GM21619 (cell line): ENCODE measurements around the gene CD99.
"Not testable (repeated sequence)": the region's sequence is repeated elsewhere in the genome, so short reads cannot be mapped to it uniquely, and the experiment has no call there.

Experiments
- ATAC-seq: cut with Tn5 transposase; IDR thresholded peaks from one replicate; pipeline ENCODE4 v1.9.1; 2021; ENCODE audit not compliant: unreplicated experiment

Gene CD99

DNA sequence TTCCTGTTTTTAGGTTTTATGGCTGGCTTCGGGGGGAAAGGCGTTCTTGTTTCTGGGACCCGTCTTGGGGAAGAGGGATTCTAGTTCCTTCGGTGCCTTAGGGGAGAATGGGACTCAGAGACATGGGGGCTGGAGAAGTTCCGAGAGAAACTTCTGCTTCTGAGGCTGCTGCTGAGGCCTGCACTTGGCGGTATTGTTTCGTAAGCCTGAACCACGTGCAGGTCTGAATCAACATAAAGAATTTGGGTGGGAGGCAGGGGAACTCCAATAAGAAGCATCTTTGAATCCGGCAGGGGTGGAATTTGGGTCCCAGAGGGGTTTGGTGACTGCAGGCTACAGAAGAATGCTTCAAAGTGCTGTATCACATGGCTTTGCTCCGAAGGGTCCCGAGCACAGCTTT is 75.8 kb downstream of the CD99 start:
- no peak for ATAC-seq

DNA sequence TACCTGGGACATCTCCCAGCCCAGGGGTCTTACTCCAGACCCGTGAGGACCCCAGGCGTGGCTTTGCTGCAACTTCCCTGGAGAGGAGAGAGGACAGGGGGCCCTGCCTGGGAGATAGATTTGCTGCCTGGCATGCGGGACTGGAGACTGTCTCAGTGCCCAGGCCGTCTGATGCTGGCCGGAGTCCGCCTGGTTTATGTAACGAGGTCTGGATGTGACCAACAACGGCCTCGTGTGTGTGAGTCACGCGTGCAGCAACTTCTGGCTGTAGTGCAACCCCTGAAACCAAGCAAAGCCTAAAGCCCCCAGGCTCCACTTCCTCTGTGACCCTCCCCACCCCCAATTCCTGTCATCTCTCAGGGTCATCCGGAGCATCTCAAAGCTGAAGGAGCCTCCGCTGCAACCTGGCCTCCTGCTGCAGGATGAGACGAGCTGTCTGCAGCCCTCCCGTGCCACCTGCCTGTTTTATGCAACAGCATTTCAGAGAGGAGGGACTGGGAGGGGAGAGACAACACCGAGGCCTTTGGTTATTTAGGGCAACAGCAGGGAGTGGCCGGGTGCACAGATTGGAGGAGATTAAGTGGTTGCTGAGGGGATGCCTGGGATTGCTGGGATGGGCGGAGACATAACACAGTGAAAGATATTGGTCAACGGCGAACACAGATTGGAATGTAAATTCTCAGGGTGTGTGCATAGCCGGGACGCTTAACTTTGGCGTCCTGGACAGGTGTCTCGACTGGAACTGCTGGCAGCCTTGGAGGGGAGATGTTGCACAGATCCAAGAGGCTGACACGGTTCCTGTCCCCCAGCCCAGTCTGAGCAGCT is 76.7 kb downstream of the CD99 start:
- ATAC-seq, result no peak

DNA sequence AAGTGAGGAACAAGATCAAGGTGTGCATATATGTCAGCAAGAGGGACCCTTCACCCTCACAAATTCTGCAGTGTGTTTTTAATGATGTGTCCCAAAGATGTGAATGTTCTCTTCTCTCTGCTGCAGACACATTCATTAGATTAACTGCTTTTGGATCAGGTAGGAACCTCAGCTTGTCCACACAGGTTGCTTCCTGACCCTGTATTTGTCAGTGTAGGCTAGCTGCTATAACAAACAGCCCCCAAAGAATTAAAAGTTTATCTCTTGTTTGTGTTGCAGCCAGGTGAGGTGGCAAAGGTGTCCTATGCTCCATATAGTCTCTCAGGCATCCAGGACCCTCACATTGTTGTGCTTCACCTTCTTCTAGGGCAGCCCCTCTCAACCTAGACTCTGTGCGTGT is 78.5 kb downstream of the CD99 start:
- no peak for ATAC-seq

DNA sequence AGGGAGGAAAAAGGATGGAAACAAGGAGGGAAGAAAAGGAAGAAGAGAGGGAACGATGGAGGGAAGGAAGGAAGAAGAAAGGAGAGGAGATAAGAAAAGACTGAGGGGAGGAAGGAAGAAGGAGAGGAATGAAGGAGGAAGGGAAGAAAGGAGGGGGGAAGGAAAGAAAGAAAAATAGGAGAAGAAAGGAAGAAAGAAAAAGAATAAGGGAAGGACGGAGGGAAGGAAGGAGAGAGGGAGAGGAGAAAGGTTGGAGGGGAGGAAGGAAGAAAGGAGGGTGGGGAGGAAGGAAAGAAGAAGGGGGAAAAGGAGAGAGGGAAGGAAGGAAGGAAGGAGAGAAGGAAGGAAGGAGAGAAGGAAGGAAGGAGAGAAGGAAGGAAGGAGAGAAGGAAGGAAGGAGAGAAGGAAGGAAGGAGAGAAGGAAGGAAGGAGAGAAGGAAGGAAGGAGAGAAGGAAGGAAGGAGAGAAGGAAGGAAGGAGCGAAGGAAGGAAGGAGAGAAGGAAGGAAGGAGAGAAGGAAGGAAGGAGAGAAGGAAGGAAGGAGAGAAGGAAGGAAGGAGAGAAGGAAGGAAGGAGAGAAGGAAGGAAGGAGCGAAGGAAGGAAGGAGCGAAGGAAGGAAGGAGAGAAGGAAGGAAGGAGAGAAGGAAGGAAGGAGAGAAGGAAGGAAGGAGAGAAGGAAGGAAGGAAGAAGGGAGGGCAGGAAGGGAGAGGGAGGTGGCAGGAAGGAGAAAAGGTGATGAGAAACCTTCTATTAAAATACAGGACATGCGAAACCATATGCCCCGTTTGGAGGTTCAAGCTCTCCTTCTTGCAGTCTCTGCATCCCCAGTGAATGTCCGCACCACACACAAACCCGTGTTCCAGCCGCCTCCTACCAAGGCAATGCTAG is 82.3 kb downstream of the CD99 start:
- ATAC-seq, result not testable (repeated sequence)

- no peak for ATAC-seq
Observed at GRCh38 chrX:2774057-2774456, 83.0 kb downstream of the CD99 start.

DNA sequence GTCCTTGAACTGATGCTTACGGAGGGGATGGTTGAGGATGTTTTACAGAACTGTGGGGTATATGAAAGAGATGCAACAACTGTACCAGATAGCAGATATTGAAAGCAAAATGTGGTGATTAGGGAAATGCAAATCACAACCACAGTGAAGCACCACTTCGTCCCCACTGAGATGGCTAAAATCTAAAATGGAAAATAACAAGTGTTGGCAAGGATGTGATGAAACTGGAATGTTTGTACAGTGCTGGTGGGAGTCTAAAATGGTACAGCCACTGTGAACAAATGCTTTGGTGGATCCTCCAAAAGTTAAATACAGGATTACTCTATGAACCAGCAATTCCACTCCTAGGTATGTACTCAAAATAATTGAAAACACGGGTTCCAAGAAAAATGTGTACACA is 83.7 kb downstream of the CD99 start:
- no peak for ATAC-seq

DNA sequence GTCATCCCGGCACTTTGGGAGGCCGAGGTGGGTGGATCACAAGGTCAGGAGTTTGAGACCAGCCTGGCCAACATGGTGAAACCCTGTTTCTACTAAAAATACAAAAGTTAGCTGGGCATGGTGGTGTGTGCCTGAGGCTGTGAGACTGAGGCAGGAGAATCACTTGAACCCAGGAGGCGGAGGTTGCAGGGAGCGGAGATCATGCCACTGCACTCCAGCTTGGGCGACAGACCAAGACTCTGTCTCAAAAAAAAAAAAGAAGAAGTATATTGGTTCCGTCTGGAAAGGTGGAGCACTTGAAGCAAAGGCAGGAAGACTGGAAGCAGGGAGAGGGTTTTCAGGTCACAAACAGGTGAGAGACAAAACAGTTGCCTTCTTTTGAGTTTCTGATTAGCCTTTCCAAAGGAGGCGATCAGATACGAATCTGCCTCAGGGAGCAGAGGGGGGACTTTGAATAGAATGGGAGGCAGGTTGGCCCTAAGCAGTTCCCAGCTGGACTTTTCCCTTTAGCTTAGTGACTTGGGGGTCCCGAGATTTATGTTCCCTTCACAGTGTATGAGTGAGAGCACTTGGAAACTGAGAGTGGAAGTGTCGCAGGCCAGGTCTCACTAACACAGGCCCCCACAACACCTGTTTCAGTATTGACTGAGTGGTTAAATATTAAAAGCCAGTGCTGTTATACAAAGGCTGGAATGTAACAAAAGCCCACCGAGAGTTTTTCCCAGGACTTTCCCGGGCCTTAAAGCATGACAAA is 89.6 kb downstream of the CD99 start:
- peak; percentile 75 for ATAC-seq

GRCh38 chrX:2781226-2781571 is 90.1 kb downstream of the CD99 start:
- no peak for ATAC-seq

DNA sequence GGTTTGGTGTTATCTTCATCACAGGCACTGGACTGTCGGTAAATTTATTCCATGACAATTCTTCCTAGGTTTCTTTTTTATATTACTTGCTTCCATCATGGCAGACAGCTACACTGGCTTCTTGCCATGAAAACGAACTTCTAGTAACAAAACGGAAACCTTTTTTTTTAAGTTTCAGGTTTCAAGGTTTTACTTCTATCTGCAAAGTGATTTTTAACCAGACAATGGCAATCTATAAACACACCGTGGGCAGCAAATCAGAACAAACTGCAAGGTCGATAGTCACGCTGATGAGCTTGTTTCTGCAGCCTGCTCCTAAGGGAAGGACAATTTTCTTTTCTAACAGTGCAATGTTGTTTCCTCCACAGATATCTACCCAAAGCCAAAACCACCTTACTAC is 90.6 kb downstream of the CD99 start:
- no peak for ATAC-seq

DNA sequence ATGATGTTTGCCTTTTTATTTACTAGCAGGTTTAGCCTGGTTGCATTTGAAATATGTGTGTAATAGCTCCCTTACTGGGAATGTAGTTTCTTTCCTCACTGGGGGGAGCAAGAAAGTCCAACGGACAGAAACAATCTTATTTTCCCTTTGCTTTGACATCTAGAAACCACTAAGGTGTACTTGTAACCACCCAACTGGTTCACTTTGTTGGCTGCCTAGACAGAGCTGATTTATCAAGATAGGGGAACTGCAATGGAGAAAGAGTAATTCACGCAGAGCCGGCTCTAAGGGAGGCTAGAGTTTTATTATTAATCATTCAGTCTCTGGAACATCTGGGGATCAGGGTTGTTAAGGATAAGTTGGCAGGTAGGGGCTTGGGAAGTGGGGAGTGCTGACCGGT is 91.1 kb downstream of the CD99 start:
- ATAC-seq, result no peak

GRCh38 chrX:2782778-2783177 is 91.7 kb downstream of the CD99 start:
- ATAC-seq, result no peak

- ATAC-seq, result no peak
Observed at GRCh38 chrX:2784026-2784425, 92.9 kb downstream of the CD99 start.

DNA sequence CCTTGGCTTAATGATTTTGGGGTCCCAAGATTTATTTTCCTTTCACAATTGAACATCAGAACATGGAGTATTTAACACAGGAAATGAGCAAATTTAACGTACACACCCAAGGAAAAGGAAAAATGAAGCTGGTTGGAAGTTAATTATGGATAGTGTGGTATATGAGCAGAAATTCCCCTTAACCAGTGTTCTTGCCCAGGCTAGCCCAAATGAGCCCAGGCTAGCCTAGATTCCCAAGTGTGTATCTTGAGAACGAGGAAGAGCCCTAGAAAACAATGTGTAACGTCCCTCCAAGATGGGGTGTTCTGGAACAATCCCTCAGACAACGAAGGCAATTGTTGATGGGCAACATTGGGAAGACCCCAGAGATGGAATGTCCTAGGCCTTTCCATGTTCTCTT is 94.4 kb downstream of the CD99 start:
- no peak for ATAC-seq

DNA sequence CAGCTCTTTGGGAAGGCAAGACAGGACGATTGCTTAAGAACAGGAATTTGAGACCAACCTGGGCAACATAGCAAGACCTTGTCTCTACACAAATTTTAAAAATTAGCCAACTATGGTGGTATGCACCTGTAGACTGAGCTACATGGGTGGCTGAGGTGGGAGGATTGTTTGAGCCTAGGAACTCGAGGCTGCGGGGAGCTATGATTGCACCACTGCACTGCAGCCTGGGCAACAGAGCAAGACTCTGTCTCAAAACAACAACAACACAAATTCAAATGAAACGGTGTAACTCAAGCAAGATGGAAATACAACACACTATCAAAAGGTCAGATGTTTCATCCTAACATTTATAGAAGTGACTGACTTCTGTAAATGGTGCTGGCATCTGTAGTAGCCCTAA is 97.9 kb downstream of the CD99 start:
- ATAC-seq, result no peak

DNA sequence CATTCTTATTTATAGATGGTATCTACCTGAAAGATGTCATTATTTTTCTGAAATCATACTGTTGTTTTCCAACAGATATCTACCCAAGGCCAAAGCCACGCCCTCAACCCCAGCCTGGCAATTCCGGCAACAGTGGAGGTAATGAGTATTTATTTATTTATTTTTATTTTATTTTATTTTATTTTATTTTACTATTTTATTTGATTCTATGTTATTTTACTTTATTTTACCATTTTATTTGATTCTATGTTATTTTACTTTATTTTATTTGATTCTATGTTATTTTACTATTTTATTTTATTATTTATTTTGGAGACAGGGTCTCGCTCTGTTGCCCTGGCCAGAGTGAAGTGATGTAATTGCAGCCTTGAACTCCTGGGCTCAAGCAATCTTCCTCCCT is 98.5 kb downstream of the CD99 start:
- ATAC-seq, result no peak
